ENCODE results near the gene EDNRA.

GRCh38 chr4:147582386-147583060, 101.6 kb downstream of the EDNRA start:
- TF ChIP-seq CTCF (IDR thresholded peaks at IDR 0.05; ENCODE audit: extremely low read depth in 1 of 2, insufficient read depth in 1 of 2, low read depth in 1 of 2, low read length in 2 of 2) (no peak), MYC (IDR thresholded peaks at IDR 0.05; ENCODE audit: low read depth, low read length) (no peak), POLR2AphosphoS5 (IDR thresholded peaks at IDR 0.05; ENCODE audit: insufficient read depth, low read depth, low read length) (no peak), JUN (IDR thresholded peaks at IDR 0.05; ENCODE audit: borderline replicate concordance, insufficient read depth, insufficient read length, low read depth) (no peak)
